Activated T-cell treated with anti-CD3 and anti-CD28 coated beads, Interleukin-2, amount 50 U/mL, for 72 hours (primary cell): Measurements from ENCODE around the gene C6. TPM values are rescaled to one million over a fixed set of nuclear protein-coding genes. Genes with fewer than 3 reads are reported as not detected.
"Not testable (repeated sequence)": the region's sequence is repeated elsewhere in the genome, so short reads cannot be mapped to it uniquely, and the experiment has no call there.

ENCODE experiments used
- ATAC-seq, 2 donors: fragments of 150-1000 bp; cut with Tn5 transposase; replicated peaks in 1 of 2; 2 replicates each; pipeline ENCODE4 v1.10.0; 2021; ENCODE audit warnings: moderate library complexity in 2 of 2, mild to moderate bottlenecking in 1 of 2
- DNase-seq, 2 donors: peaks; one replicate each; pipeline ENCODE4 v3.0.0; 2021 to 2022; ENCODE audit warnings: mixed read lengths in 1 of 2
- H3K27ac Mint-ChIP-seq: one replicate; pipeline ENCODE4 v1.8.0; 2022; ENCODE audit warnings: mild to moderate bottlenecking, moderate library complexity, mixed read lengths
- H3K27me3 Mint-ChIP-seq: one replicate; pipeline ENCODE4 v1.8.0; 2022; ENCODE audit warnings: low read depth, mixed read lengths
- H3K36me3 Mint-ChIP-seq, 2 donors: one replicate each; pipeline ENCODE4 v1.8.0; 2022; ENCODE audit warnings: mixed read lengths in 2 of 2, mild to moderate bottlenecking in 1 of 2; ENCODE audit not compliant: insufficient read depth in 2 of 2
- H3K4me1 Mint-ChIP-seq: one replicate; pipeline ENCODE4 v1.8.0; 2022; ENCODE audit warnings: low read depth, mixed read lengths
- H3K4me3 Mint-ChIP-seq, 2 donors: one replicate each; pipeline ENCODE4 v1.8.0; 2022; ENCODE audit warnings: mild to moderate bottlenecking in 2 of 2, mixed read lengths in 2 of 2, moderate library complexity in 2 of 2
- H3K9me3 Mint-ChIP-seq, 2 donors: one replicate each; pipeline ENCODE4 v1.8.0; 2022; ENCODE audit warnings: mixed read lengths in 2 of 2
- total RNA-seq, 2 donors: library from RNA; stranded (reverse); gene quantifications; one replicate each; pipeline ENCODE4 v1.2.3, GENCODE V29; 2022

C6 gene
- total RNA-seq, 2 donors from 2014 or later: not detected

GRCh38 chr5:41219658-41220269, 6.4 kb upstream of the C6 start:
- Mint-ChIP-seq H3K27ac (no peak overlapping the region), H3K27me3 (no peaks in the 10 kb centered on the region), H3K9me3 (peaks cover 0 to 5% of the 10 kb centered on the region in 2 donors), H3K36me3 (no peaks in the 10 kb centered on the region), H3K4me3 (no peak overlapping the region), H3K4me1 (no peaks in the 10 kb centered on the region)
- ATAC-seq: no peak
- DNase-seq: no peak

DNA sequence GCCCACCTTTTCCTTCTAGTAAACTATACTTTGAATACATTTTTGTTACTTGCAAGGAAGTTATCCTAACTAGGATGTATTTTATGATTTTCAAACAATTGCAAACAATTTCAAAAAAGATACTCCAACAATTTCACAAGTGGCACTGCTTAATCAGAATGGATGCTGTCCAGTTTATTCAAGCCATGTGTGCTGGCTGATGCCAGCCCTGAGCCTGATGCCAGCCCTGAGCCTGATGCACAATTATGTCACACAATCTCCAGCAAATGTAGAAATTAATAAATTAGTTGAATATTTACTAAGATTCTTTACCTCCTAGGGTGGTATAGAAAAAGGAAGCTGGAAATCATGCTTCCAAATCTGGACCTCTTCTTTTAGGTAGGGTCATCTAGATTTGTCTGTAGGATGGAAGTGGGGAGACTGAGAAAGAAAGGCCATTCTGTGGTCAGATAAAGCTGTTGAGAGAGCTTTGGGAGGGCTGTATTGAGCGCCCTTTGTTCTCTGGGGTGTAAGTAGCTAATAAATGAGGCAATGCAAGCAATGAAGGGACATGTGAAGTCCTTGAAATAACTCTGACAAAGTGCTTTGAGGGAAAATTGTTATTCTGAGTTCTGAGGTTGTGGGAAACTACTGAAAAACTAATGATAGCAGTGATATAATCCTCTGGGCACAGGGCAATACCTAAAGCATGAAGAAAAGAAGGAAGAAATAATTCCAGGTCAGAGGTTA, 5.8 kb upstream of the C6 start:
- H3K27ac Mint-ChIP-seq: no peak overlapping the region
- no peak overlapping the region for H3K4me3 Mint-ChIP-seq
- DNase-seq (no peak), ATAC-seq (no peak)
- H3K36me3 Mint-ChIP-seq: no peaks in the 10 kb centered on the region
- H3K4me1 Mint-ChIP-seq: no peaks in the 10 kb centered on the region
- peaks cover 0 to 9% of the 10 kb centered on the region in 2 donors for H3K9me3 Mint-ChIP-seq
- H3K27me3 Mint-ChIP-seq: no peaks in the 10 kb centered on the region

DNA sequence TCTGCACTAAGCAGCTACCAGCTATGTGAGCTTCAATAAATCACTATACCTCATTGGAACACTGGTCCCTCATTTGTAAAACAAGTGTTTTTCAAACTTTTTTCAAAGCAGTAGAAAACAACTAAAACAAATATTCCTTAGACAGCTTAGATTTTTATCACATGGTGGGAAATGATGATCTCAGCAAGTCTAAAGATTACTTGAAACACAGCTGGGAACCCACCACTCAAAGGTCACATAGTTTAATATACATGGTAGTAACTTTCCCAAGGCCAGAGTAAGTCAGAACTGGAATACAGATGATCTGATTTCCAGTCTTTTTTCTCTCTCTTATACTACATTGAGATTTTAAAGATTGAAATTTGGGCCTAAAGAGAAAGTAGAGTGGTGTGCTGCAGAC, 850 bp upstream of the C6 start:
- Mint-ChIP-seq H3K36me3 (no peaks in the 10 kb centered on the region), H3K9me3 (peaks cover 2 to 9% of the 10 kb centered on the region in 2 donors), H3K4me3 (no peak overlapping the region), H3K27me3 (no peaks in the 10 kb centered on the region), H3K27ac (no peak overlapping the region), H3K4me1 (no peaks in the 10 kb centered on the region)
- DNase-seq: no peak
- no peak for ATAC-seq

GRCh38 chr5:41212935-41213334, 397 bp downstream of the C6 start:
- no peaks in the 10 kb centered on the region for H3K27me3 Mint-ChIP-seq
- H3K9me3 Mint-ChIP-seq: peaks cover 3 to 9% of the 10 kb centered on the region in 2 donors
- ATAC-seq (no peak), DNase-seq (no peak)
- no peak overlapping the region for H3K27ac Mint-ChIP-seq
- H3K4me3 Mint-ChIP-seq: no peak overlapping the region
- H3K36me3 Mint-ChIP-seq: no peaks in the 10 kb centered on the region
- H3K4me1 Mint-ChIP-seq: no peaks in the 10 kb centered on the region

GRCh38 chr5:41211417-41211816, 1.9 kb downstream of the C6 start:
- Mint-ChIP-seq H3K27ac (no peak overlapping the region), H3K4me3 (no peak overlapping the region), H3K4me1 (no peaks in the 10 kb centered on the region), H3K36me3 (no peaks in the 10 kb centered on the region), H3K27me3 (no peaks in the 10 kb centered on the region), H3K9me3 (peaks cover 9 to 12% of the 10 kb centered on the region in 2 donors)
- DNase-seq: no peak
- ATAC-seq: no peak

GRCh38 chr5:41205475-41205874, 7.9 kb downstream of the C6 start:
- not testable (repeated sequence) for H3K4me3 Mint-ChIP-seq, ATAC-seq, DNase-seq, H3K27ac Mint-ChIP-seq, H3K4me1 Mint-ChIP-seq, H3K36me3 Mint-ChIP-seq, H3K27me3 Mint-ChIP-seq
- H3K9me3 Mint-ChIP-seq: peaks cover 6 to 11% of the 10 kb centered on the region in 2 donors

DNA sequence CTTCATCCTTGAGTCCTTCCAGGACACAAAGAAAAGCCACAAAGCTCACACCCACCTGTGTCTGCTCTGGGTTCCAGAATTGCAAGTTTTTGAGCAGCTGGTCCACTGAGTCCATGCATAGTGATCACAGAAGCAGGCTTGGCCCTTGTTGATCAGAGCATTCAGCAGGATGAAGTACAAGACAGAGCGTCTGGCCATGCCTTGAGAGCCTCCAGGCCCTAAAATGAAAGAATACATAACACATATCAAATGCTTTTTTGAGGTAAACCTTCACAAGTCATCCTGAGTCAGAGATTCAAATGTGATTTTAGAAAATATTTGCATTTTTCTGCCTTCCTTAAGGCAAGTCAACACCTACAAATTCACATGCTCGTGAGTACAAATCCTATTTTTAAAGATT, 10.3 kb downstream of the C6 start:
- H3K4me1 Mint-ChIP-seq: no peaks in the 10 kb centered on the region
- ATAC-seq: no peak
- no peaks in the 10 kb centered on the region for H3K27me3 Mint-ChIP-seq
- H3K4me3 Mint-ChIP-seq: no peak overlapping the region
- H3K9me3 Mint-ChIP-seq: peaks cover 6 to 10% of the 10 kb centered on the region in 2 donors
- DNase-seq: no peak
- no peak overlapping the region for H3K27ac Mint-ChIP-seq
- H3K36me3 Mint-ChIP-seq: no peaks in the 10 kb centered on the region

- Mint-ChIP-seq H3K27ac (no peak overlapping the region), H3K36me3 (no peaks in the 10 kb centered on the region), H3K9me3 (peaks cover 0 to 2% of the 10 kb centered on the region in 2 donors), H3K27me3 (no peaks in the 10 kb centered on the region), H3K4me1 (no peaks in the 10 kb centered on the region), H3K4me3 (no peak overlapping the region)
- ATAC-seq (no peak), DNase-seq (no peak)
Observed at GRCh38 chr5:41201082-41201772, 12.1 kb downstream of the C6 start.

DNA sequence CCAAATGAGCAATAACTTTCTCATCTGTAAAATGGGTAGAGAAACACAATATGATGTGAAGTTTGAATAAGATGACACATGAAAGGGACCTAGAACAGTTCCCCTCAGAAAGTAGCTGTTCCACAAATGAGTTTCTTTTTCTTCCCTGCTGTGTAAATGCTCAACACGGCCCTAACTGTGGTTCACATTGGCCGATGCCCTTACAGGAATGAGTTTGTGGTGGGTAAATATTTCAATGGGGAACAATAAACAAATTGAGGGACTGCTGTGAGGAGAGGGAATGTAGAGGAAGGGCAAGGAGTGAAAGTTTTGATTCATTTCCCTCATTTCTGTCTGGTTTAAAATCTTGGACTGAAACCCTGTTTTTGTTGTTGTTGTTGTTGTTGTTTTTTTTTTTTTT, 12.8 kb downstream of the C6 start:
- no peak overlapping the region for H3K27ac Mint-ChIP-seq
- H3K4me3 Mint-ChIP-seq: no peak overlapping the region

DNA sequence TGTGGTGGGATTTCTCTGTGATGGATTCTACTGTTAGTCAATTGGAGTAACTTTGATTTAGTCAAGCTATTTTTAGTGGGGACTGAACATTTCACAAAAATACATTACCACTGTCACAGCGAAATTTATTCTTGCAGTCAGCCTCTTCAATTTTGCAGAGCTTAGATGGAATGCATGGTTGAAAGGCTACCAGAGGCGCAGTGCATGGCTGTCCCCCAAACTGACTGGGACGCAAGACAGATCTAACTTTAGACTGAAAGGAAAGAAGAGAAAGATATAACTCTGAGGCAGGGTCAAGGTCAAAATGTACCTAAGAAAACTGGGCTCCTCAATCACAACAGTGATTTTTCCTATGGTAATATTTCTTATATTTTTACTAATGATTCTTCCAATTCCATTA, 13.7 kb downstream of the C6 start:
- no peak overlapping the region for H3K27ac Mint-ChIP-seq
- H3K36me3 Mint-ChIP-seq: no peaks in the 10 kb centered on the region
- H3K27me3 Mint-ChIP-seq: no peaks in the 10 kb centered on the region
- no peaks in the 10 kb centered on the region for H3K4me1 Mint-ChIP-seq
- H3K9me3 Mint-ChIP-seq: peaks cover 0 to 2% of the 10 kb centered on the region in 2 donors
- ATAC-seq: no peak
- no peak for DNase-seq
- H3K4me3 Mint-ChIP-seq: no peak overlapping the region

More for the DNA sequence above, 12.8 kb downstream of the C6 start:
- Mint-ChIP-seq H3K36me3 (no peaks in the 10 kb centered on the region), H3K4me1 (no peaks in the 10 kb centered on the region), H3K27me3 (no peaks in the 10 kb centered on the region), H3K9me3 (peaks cover 0 to 2% of the 10 kb centered on the region in 2 donors)
- DNase-seq (no peak), ATAC-seq (no peak)

DNA sequence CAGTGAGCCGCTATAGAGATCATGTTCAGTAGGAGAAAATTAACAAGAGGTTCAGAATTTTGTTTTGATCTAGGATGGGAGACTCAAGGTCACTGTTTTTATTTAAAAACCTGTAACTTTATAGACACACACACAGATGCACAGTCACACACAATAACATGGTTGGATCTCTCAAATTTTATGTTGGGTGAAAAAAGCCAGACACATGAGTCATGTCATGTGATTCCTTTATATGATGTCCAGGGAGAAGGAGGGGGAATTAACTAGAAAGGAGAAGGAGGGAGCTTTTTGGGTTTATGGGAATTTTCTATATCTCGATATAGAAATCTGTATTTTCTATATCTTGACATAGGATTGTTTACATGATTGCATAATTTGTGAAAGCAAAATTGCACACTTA, 17.1 kb downstream of the C6 start:
- Mint-ChIP-seq H3K4me1 (no peaks in the 10 kb centered on the region), H3K27ac (no peak overlapping the region), H3K36me3 (no peaks in the 10 kb centered on the region), H3K27me3 (no peaks in the 10 kb centered on the region), H3K9me3 (peaks cover 1 to 2% of the 10 kb centered on the region in 2 donors), H3K4me3 (no peak overlapping the region)
- DNase-seq: no peak
- ATAC-seq: no peak

DNA sequence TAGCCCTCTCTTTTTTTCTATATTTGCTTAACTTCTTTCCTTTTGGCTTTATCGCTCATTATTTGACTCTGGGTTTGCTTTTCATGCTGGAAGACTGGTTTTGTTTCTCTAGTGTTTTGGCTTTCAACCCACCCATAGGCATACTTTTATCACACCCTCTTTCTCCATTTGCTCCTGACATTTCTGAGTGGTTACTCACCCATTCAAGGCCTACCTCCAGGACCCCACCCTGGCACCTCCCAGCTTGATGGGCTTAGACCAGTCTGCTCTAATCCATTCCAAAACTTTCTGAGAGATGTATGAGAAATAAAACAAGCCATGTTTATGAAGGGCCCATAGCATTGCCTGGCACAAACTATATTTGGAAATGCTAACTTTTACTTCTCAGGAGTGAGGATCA, 18.1 kb downstream of the C6 start:
- H3K27ac Mint-ChIP-seq: no peak overlapping the region
- no peaks in the 10 kb centered on the region for H3K27me3 Mint-ChIP-seq
- no peaks in the 10 kb centered on the region for H3K36me3 Mint-ChIP-seq
- no peaks in the 10 kb centered on the region for H3K4me1 Mint-ChIP-seq
- no peak overlapping the region for H3K4me3 Mint-ChIP-seq
- ATAC-seq (no peak), DNase-seq (no peak)
- peaks cover 0 to 1% of the 10 kb centered on the region in 2 donors for H3K9me3 Mint-ChIP-seq

DNA sequence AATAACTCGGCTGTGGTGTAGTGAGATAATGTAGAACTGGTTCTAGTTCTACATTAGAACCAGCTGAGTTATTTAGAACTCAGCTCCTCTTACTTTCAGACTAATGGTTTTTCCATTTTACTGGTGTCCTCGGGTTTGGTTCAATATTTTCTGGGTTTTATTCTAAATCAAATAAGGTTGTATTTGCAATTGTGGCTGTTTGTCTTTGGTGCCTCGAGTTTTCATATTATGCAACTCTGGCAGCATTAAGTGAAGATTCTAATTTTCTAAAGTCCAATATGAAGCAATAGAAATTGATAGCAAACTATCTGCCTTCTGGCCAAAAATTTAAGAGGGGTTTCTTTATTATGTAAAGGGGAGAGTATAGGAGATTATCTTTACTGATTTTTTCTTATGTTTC, 19.0 kb downstream of the C6 start:
- Mint-ChIP-seq H3K27me3 (no peaks in the 10 kb centered on the region), H3K4me3 (no peak overlapping the region), H3K27ac (no peak overlapping the region), H3K36me3 (no peaks in the 10 kb centered on the region), H3K9me3 (peaks cover 0 to 3% of the 10 kb centered on the region in 2 donors), H3K4me1 (no peaks in the 10 kb centered on the region)
- ATAC-seq: no peak
- no peak for DNase-seq
